ENCODE data around the gene ONECUT3.
"Not testable (repeated sequence)": the region's sequence is repeated elsewhere in the genome, so short reads cannot be mapped to it uniquely, and the experiment has no call there.

The ONECUT3 gene

GRCh38 chr19:1752757-1753728, at the start of gene ONECUT3:
Gene ONECUT3 (plus strand): TSS chr19:1753506. CDS start chr19:1753663, 157 bp downstream.
- DNase-seq (ENCODE audit: low read depth): no peak

GRCh38 chr19:1704339-1704738, 49.0 kb upstream of the ONECUT3 start:
- DNase-seq (ENCODE audit: low read depth): no peak

GRCh38 chr19:1705367-1705766, 47.9 kb upstream of the ONECUT3 start:
- no peak for DNase-seq (ENCODE audit: low read depth)

DNA sequence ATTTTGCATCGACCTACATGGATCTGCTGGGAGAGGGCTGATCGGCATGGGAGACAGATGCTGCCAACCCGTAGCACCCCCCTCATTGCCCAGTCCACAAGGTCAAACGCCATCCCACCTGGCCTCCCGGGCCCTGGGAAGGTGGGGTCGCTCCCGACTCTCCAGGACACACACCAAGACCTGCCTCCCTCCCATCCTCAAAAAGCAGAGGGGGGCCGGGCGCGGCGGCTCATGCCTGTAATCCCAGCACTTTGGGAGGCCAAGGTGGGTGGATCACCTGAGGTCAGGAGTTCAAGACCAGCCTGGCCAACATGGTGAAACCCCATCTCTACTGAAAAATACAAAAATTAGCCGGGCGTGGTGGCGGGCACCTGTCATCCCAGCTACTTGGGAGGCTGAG, 46.7 kb upstream of the ONECUT3 start:
- not testable (repeated sequence) for DNase-seq (ENCODE audit: low read depth)

DNA sequence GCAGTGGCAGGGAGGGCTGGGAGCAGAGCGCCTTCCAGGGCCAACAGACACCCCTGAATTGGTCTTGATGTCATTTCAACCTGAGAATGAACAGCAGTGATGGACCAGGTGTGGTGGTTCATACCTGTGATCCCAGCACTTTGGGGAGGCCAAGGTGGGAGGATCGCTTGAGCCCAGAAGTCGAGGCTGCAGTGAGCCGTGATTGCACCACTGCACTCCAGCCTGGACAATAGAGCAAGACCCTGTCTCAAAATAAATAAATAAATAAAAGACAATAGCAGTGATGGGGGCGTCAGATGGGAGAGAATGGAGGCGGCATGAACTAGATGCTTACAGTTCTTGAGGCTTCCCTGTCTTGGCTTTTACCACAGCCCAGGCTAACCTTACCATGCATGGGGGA, 46.1 kb upstream of the ONECUT3 start:
- DNase-seq (ENCODE audit: low read depth): no peak

- DNase-seq (ENCODE audit: low read depth): no peak
Observed at GRCh38 chr19:1713170-1713569, 40.1 kb upstream of the ONECUT3 start.

DNA sequence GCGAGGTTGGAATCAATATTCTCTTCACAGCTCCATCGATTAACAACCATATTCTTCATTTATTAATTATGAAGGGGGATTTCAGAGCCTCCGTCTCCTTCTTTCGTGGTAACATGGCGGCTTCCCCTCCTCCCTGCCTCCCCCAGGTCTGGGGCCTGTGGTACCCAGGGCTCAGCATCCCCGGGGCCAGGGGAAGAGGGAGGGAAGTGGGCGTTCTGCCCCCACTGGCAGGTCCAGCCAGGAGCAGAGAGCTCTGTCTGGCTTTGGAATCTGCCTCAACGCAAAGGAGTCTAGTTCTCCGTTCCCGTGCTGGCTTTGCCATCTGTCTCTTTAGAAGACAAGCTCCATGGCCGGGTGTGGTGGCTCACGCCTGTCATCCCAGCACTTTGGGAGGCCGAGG, 37.8 kb upstream of the ONECUT3 start:
- DNase-seq (ENCODE audit: low read depth): no peak

DNA sequence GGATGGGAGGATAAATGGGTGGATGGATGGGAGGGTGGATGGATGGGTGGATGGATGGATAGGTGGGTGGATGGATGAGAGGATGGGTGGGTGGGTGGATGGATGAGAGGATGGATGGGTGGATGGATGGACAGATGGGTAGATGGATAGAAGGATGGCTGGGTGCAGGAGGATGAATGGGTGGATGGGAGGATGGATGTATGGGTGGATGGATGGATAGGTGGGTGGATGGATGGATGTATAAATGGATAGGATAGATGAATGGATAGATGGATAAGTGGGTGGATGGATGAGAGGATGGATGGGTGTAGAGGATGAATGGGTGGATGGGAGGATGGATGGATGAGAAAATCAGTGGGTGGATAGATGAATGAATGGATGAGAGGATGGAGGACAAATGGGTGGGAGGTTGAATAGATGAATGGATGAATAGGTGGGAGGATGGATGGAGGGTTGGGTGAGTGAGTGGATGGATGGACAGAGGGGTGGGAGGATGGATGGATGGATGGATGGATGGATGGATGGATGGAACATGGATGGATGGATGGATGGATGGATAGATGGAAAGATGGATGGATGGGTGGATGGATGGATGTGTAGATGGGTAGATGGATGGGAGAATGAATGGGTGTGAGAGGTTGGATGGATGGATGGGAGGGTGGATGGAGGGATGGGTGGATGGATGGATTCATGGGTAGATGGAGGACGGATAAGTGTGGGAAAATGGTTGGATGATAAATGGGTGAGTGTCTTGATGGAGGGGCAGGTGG, 35.9 kb upstream of the ONECUT3 start:
- DNase-seq (ENCODE audit: low read depth): no peak

- no peak for DNase-seq (ENCODE audit: low read depth)
Observed at GRCh38 chr19:1717970-1718264, 35.4 kb upstream of the ONECUT3 start.

GRCh38 chr19:1718420-1719291, 34.6 kb upstream of the ONECUT3 start:
- DNase-seq (ENCODE audit: low read depth): no peak

GRCh38 chr19:1719519-1719918, 33.8 kb upstream of the ONECUT3 start:
- DNase-seq (ENCODE audit: low read depth): no peak

DNA sequence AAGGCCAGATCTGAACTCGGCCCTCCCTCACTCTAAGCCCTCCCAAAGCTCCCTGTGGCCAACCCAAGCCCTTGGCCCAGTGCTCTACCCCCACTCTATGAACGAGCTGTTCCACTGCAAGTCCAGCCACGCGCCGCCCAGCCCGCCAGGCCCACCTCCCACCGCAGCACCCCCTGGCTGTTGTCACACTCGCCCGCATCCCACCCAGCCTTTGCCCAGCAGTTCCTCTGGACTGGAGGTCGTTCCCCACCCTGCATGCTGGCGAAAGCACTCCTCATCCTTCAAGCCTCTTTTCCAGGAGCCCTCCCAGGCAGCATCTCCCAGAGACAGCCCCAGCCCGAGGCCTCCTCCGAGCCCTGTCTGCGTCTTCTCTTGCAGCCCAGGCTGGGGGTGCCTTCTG, 33.1 kb upstream of the ONECUT3 start:
- DNase-seq (ENCODE audit: low read depth): no peak

DNA sequence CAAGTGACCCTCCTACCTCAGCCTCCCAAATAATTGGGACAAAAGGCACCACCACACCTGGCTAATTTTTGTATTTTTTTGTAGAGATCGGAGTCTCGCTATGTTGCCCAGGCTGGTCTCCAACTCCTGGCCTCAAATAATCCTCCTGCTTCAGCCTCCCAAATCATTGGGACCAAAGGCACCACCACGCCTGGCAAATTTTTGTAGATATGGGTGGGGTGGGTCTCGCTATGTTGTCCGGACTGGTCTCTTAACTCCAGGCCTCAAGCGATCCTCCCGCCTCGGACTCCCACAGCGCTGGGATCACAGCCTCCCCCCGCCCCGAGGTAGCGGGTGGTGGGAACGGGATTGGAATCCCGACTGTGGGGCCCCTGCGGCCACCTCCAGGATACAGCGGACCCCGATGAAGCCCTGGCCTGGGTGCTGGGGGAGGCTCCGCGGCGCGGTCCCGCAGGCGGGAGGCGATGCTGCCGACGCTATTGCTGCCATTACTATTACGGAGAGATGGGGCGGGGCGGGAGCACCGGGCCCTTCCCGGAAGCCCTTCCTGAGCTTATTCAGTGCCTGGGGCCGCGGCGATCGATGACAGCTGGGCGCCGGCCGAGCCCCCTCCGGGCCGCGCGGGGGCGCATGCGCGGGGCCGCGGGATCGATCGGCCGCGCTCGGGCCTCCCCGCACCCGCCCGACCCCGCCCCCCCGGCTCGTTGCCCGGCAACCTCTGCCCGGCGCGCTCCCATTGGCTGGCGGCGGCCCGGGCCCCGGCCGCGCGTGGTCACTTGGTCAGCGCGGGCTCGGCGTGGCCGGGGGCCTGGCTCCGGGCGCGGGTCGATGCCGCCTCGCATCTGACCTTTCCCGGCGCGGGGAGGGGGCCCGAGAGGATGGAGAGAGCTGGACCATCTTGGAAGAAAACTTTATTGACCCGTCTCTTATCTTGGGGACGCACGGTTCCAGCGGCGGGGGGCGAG, 27.9 kb upstream of the ONECUT3 start:
- DNase-seq (ENCODE audit: low read depth): no peak

DNA sequence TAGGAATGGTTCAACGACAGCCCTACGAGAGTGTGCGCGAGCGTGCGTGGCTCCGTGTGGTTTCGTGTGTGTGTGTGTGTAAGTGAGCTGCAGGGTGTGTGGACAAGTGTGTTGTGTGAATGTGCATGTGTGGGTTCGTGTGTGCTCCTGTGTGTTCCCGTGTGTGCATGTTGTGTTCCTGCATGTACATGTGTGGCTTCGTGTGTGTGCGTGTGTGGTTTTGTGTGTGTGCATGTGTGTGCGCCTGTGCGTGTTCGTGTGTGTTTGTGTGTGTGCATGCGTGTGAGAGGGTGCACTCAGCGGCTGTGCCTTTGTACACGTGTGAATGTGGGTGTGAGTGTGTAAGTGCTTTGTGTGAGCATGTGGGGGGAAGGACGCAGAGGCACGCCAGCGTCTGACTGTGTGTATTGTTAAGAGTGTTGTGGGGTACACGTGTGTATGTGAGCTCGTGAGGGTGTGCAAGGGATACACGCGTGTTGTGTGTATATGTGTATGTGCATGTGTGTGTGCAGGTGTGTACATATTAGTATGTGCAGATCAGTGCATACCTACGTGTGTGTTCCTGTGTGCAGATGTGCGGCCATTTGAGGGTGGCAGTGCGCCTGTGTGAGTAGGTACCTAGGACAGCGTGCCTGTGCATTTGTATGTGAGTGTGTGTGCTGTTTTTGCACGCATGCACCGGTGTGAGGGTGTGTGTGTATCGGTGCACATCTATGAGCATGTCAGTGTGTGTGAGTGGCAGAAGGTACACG, 24.3 kb upstream of the ONECUT3 start:
- no peak for DNase-seq (ENCODE audit: low read depth)

GRCh38 chr19:1729568-1729925, 23.8 kb upstream of the ONECUT3 start:
- no peak for DNase-seq (ENCODE audit: low read depth)

DNA sequence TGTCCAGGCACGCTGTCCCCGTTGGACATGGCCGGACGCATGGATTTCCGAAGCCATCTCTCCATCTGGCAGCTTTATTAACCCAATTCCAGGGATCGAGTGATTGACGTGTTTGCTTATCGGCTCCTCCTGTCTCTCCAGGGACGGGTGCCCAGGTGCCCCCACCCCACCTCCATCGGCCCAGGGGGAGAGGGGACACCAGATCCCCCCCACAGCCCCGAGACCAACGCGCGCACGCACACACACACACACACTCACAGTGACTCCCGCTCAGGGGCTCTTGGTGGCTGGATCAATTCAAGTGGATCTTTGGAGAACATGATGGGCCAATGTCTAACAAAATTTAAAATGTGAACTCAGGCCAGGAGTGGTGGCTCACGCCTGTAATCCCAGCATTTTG, 23.1 kb upstream of the ONECUT3 start:
- no peak for DNase-seq (ENCODE audit: low read depth)

- no peak for DNase-seq (ENCODE audit: low read depth)
Observed at GRCh38 chr19:1734321-1734966, 18.9 kb upstream of the ONECUT3 start.

- no peak for DNase-seq (ENCODE audit: low read depth)
Observed at GRCh38 chr19:1736280-1736679, 17.0 kb upstream of the ONECUT3 start.

- no peak for DNase-seq (ENCODE audit: low read depth)
Observed at GRCh38 chr19:1736927-1737326, 16.4 kb upstream of the ONECUT3 start.
